GM19452 (cell line): ENCODE measurements around the gene GGN.
"Not testable (repeated sequence)": the region's sequence is repeated elsewhere in the genome, so short reads cannot be mapped to it uniquely, and the experiment has no call there.

ENCODE experiments used
- ATAC-seq: cut with Tn5 transposase; IDR thresholded peaks from one replicate; pipeline ENCODE4 v1.9.1; 2021; ENCODE audit not compliant: unreplicated experiment

Gene GGN

GRCh38 chr19:38362076-38362945, 25.5 kb downstream of the GGN start:
- no peak for ATAC-seq

- ATAC-seq = no peak
Measured at GRCh38 chr19:38361633-38362075, 26.2 kb downstream of the GGN start.

GRCh38 chr19:38360839-38361631, 26.8 kb downstream of the GGN start:
- ATAC-seq = no peak

GRCh38 chr19:38360351-38360750, 27.5 kb downstream of the GGN start:
- ATAC-seq = no peak

- ATAC-seq = no peak
Measured at GRCh38 chr19:38359242-38360021, 28.4 kb downstream of the GGN start.

GRCh38 chr19:38358071-38358470, 29.8 kb downstream of the GGN start:
- no peak for ATAC-seq

- ATAC-seq = no peak
Measured at GRCh38 chr19:38355728-38356725, 31.8 kb downstream of the GGN start.

GRCh38 chr19:38352611-38353010, 35.2 kb downstream of the GGN start:
- no peak for ATAC-seq

- ATAC-seq = no peak
Measured at GRCh38 chr19:38351865-38352395, 35.9 kb downstream of the GGN start.

GRCh38 chr19:38350883-38351282, 37.0 kb downstream of the GGN start:
- ATAC-seq = no peak

- no peak for ATAC-seq
Measured at GRCh38 chr19:38346837-38347236, 41.0 kb downstream of the GGN start.

GRCh38 chr19:38340927-38341326, 46.9 kb downstream of the GGN start:
- ATAC-seq = no peak

- ATAC-seq = not testable (repeated sequence)
Measured at GRCh38 chr19:38339011-38339410, 48.8 kb downstream of the GGN start.

- ATAC-seq = no peak
Measured at GRCh38 chr19:38337360-38337653, 50.5 kb downstream of the GGN start.

- ATAC-seq = peak; percentile 46
Measured at GRCh38 chr19:38336638-38337359, 51.0 kb downstream of the GGN start.

- peak; percentile 69 for ATAC-seq
Measured at GRCh38 chr19:38335949-38336637, 51.7 kb downstream of the GGN start.
